GM19193 (cell line): ENCODE measurements around the gene EXTL1.

Source experiments
- POLR2A ChIP-seq: IDR thresholded peaks from 4 replicates; pipeline ENCODE4 v1.6.1; 2011; ENCODE audit not compliant: insufficient read depth, insufficient read length; ENCODE audit errors: extremely low read depth

EXTL1 gene

DNA sequence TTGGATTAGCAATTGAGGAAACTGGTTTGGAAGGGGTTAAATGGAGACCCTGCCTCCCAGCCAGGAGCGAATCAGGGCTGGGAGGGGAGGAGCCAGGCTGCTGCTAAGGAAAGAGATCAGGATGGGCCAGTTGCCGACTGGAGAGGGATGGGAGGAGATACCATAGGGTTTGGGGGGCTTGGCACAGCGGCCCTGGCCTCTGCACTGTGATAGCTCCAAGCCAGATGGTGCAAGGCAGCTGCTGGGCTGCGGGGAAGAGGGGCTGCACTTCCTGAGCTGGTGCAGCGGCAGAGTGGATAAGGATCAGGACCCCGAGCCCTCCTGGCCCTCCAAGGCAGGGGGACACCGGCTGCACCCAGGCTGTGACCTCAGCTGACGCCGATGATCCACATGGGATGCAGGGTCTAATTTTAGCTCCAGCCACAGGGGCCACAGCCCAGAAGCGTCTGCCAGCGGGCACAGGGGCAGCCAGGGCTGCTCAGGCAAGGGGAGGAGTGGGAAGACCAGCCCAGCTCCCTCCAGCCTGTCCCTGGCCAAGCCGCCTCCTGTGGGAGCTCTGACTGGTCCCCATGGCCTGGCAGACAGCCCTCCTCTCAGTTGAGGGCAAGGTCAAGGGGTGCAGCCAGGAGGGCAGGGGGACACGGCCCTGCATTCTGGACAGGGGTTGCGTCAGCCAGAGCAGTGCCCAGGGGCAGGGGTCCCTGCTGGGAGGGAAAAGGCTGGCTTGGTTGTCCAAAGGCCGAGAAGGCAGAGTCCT lies at the start of gene EXTL1:
TSS of gene EXTL1 (plus strand) at position 129 of the 757 bp plus-strand sequence. CDS start 872 bp downstream, outside the sequence.
- no peak for TF ChIP-seq POLR2A

DNA sequence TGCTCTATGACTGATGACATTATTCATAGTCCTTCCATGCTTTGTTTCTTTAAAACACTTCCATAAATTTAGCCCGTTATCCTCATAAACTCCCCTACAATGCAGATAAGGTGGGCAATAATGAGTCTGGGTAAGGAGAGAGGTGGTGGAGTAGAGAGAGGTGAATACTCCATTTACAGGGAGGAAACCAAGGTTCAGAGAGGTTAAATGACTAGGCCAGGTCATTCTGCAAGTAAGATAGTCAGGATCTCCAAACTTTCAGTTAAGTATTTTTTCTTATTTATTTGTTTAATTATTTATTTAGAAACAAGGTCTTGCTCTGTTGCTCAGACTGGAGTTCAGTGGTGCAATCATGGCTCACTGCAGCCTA lies 49.8 kb upstream of the EXTL1 start:
- TF ChIP-seq POLR2A: no peak

DNA sequence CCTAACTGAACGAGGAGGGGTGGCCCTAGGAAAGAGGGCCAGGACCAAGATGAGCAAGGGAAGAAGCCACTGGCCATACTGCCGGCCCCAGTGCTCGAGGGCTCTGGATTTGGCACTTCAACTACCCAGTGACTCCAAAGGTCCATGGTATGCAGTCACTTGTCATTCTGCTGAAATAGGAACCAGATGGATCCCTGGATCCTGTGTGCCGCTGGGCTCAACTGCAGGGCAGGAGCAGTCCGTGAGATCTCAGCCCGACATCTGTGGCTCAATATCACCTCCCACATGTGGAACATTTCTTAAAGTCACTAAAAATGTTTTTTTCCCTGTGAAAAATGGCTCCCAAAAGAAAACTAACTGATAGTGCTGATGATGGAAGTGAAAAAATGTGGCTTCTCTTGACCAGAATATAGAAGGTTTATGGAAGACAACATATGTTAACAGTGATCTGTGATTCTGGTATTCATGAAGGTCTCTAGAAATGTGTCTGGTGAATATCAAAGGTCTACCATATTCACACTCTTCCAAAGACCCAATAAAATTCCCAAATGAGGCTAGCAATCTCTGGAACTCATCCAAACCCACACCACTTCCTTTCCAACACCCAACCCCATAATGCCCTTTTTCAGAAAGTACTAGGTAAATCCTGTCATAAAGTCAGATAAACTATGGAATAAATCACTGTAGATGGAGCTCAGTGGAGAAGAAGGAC lies 47.8 kb upstream of the EXTL1 start:
- no peak for TF ChIP-seq POLR2A

DNA sequence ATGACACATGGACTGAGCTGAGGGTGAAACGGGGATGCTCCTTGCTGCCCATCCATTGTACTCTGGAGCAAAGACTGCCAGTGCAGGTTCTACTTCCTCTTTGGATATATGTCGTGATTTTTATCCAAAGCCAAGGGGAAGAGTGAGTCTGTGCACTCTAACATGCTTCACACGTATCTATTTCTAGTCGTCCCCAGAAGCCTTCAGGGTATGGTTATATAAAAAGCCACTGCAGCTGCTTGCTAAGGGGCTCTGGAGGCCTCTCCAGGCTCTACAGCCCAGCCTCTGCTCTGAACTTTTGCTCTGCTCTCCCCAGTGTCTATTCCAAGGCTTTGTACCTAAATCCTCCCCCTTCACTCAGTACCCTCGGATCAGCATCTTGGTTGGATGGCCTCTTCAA lies 43.8 kb upstream of the EXTL1 start:
- TF ChIP-seq POLR2A: no peak

DNA sequence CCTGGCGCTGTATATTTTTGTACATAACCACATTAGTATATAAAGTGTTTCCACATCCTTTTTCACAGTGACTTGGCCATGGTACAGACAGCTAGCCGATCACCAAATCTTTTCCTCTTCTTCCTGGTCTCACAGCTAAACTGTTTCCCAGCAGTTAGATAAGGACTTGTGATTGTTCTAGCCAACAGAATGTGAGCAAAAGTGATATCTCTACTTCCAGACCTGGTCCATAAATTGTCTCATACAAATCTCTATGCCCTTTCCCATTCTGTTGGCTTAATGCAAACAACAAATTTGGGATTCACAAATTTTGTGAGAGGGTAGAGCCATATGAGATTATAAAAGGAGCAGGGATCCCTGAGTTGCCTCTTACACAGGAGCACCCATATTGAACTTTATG lies 43.2 kb upstream of the EXTL1 start:
- TF ChIP-seq POLR2A: no peak

DNA sequence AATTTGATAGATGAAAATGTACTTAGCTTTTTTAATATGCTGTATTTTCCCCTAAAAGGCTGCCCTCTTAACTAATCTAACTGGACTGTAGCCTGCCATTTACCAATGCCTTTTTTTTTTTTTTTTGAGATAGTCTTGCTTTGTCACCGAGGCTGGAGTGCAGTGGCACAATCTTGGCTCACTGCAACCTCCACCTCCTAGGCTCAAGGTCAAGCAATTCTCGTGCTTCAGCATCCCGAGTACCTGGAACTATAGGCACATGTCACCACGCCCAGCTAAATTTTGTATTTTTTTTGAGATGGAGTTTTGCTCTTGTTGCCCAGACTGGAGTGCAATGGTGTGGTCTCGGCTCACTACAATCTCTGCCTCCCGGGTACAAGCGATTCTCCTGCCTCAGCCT lies 42.4 kb upstream of the EXTL1 start:
- TF ChIP-seq POLR2A: no peak

DNA sequence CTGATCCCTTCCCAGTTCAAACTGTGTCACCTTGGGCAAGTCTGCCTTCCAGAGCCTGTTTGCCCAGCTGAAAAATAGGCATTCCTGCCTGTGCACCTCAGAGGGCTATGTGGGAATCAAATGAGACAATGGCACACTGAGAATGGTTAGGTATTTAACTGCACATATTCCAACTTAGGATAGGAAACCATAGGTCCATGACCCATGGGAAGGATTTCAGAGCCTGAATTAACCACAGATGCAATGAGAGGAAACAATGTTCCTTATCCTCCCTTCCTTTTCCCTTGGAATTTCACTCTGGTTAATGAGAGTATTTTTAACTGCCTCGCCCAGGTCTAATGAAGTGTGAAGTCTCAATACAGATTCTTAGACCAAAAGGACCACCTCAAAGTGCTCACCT lies 36.4 kb upstream of the EXTL1 start:
- no peak for TF ChIP-seq POLR2A

GRCh38 chr1:25985670-25986069 lies 35.9 kb upstream of the EXTL1 start:
- no peak for TF ChIP-seq POLR2A

GRCh38 chr1:25987951-25988350 lies 33.6 kb upstream of the EXTL1 start:
- TF ChIP-seq POLR2A: no peak

DNA sequence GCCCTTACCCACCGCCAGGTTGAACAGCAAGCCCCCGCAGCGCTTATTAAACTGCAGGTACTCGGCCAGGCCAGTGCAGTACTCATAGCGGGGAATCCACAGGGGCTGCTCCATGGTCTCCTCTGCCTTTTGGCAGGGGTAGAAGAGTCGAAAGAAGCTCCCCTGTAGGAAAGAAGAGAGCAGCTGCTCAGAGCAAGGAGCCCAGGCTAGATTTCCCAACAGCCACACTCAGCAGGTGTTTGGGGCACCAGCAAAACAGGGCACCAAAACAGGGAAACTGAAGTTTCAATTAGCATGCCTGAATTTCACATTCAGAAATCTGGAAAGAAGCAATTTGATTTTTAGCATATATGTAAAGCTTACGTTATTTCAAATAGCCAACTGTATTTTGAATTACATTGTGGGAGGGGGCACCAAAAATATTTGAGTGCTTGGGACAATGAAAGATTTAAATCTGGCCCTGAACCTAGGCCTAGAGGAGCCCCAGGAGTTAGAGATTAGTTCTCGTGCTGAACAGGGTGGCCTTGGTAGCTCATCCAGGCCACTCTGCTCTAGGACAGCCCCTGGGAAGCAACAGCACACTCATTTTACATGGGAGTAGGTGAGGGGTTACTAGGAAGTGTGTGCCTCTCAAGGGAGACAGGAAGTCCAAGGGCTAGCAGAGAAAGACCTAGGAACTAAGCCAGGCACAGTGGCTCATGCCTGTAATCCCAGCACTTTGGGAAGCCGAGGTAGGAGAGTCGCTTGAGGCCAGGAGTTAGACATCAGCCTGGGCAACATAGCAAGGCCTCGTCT lies 31.9 kb upstream of the EXTL1 start:
- no peak for TF ChIP-seq POLR2A

- TF ChIP-seq POLR2A: no peak
These were observed 31.3 kb upstream of the EXTL1 start for GRCh38 chr1:25990251-25990650.

DNA sequence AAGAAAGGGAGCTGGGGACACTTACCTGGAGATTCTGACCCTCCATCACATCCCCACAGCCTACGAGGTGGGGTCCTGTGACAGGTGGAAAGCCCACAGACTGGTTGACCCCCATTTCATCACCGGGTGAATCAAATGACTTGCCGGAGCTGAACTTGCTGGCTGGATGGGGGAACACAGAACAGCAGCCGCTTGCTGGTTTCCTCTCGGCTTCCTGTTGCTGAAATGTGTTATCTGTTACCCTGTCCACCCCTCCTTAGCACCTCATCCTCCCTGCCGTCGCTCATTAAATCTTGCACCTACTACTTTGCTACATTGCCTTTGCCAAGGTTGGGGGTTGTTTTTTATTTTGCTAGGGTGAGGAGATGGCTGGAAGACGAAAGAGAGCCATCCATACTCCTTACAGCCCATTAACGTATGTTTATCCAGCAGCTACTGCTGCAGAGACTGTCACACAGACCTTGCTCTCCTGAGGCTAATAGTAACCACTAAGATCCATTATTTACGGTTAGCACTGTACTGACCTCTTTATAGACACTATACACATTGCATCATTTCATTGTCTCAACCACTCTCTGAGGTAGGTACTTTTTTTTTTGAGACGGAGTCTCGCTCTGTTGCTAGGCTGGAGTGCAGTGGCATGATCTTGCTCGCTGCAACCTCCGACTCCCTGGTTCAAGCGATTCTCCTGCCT lies 30.7 kb upstream of the EXTL1 start:
- no peak for TF ChIP-seq POLR2A

GRCh38 chr1:25991937-25992688 lies 29.5 kb upstream of the EXTL1 start:
- no peak for TF ChIP-seq POLR2A

GRCh38 chr1:25992689-25993171 lies 28.8 kb upstream of the EXTL1 start:
- no peak for TF ChIP-seq POLR2A

- no peak for TF ChIP-seq POLR2A
These were observed 28.2 kb upstream of the EXTL1 start for GRCh38 chr1:25993197-25993951.
